CD4-positive, alpha-beta T cell treated with Interleukin-15 for 4 hours (primary cell): ENCODE results near the gene GRIN1.

ENCODE experiments used
- DNase-seq: peaks from one replicate; pipeline ENCODE4 v3.0.0-alpha.2; 2020; ENCODE audit warnings: low spot score

The GRIN1 gene

DNA sequence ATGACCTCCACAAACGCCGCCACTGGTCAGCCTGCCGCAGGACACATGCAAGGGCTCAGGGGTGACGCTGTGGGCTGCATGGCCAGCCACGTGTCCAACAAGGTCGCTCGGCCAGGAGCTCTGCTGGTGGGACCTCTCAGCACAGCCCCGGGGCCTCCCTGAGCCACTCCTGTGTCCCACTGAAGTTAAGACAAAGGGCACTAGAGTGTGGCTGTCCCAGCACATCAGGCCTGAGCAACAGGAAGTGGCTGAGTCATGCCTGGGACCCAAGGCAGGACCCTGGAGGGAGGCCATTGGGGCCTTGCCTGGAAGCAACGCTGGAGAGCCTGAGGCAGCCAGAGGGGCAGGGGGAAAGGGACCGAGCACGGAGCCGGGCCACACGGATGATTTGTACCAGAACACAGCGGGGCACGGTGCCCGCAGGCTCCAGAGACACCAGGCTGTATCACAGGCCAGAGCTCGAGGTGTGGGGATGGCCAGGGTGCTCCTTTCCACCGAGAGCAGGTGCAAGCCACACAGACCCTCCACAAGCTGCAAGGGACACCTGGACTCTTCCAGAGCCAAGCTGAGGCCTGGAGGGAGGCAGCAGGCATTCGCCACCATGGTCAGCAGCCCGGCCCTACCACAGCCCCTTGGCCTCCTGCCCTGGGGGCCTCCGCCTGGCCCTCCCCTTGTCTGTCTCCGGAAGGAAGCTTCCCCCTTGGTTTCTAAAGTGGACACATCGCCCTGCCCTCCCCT, 39.4 kb downstream of the GRIN1 start:
- no peak for DNase-seq

DNA sequence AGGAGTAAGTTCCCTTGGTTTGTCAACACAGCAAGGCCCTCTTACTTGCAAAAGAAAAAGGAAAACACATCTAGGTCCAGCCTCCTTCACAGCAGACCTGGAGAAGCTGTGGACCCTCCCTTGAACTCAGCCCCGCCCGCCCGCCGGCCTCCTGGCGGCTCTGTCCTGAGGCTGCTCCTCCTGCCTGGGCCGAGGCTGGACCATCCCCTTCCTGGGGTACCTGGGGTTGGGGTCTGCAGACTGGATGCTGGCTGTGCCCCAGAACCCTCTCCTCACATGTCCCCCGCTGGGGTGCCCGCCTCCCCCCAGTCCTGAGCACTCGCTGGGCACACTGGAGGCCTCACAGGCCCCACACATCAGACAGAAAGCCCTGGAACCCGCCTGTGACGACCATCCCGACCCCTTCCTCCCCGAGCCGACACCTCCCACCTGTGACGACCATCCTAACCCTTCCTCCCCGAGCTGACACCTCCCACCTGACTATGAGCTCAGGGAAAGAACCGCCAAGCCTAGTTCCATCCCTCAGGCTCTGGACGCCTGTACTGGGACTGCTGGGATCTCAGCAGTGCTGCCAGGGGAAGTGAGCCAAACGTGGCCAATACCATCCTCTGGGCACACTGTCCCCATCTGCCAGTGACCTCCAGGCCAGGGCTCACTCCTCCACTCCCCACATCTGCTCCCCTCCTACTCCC, 40.1 kb downstream of the GRIN1 start:
- no peak for DNase-seq

DNA sequence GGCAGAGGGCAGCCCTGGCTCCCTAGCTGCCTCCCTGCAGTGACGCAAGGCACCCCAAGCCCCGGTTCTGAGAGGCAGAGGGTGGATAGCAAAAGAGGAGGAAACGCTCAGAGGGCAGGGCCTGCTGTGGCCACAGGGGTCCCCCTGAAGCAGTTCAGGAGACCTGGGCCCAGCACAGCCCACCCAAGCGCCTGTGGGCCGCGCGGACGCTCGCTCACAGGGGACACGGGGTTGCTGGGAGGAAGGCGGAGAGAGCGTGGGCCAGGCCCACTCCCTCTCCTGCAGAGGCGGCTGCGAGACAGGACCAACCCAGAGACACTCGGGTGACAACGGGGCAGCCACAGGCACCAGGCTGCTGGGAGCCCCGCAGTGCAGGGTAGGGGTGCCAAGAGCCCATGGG, 40.8 kb downstream of the GRIN1 start:
- no peak for DNase-seq

DNA sequence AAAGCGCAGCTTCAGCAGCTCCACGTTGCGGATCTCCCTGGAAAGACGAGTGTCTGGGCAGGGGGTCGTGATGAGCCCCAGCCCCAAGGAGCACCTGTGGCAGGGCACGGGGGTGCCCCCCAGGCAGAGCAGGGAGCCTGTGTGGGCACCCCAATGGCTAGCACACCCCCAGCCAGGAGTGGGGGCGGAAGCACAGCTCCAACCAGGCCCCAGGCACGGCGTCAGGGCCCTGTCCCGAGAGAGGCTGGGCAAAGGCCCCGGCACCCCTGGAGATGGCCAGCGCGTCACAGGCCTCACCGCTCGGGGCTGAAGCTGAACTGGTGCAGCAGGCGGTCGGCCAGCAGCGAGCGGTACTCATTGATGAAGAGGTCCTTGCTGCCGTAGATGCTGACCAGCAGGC, 41.5 kb downstream of the GRIN1 start:
- DNase-seq = no peak

DNA sequence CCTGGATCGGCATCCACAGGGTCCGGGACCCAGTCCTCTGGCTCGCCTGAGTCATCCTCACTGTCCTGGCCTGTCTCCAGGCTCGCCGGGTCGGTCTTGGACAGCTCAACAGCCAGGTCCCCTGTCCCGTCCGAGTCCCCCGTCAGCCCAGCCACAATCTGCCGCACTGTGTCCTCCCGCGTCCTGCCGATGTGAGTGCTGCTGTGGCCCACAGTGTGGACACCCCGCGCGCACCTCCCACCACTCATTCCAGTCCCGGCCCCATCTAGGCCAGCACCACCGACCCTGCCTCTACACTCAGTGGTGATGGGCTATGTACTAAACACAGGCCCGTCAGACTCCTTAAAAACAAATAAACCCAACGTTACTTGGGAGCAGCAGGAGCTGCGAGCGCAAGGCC, 42.7 kb downstream of the GRIN1 start:
- no peak for DNase-seq

DNA sequence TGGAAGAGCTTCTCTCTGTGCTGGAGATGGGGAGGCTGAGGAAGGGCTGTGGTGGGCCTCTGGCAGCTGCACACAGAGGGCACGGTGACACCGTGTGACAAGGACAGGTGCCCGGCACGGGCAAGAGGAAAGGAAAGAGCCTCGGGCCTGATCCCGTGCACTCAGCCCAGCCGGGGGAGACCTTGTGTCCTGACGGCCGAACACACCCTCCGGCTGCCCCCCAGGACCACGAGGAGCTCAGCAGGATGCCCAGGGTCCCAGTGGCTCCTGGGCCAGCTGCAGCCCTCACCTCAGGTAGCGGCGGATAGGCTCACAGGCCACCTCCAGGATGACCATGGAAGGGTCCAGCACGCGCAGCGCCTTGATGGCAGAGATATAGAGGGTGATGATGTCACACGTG, 43.9 kb downstream of the GRIN1 start:
- no peak for DNase-seq

DNA sequence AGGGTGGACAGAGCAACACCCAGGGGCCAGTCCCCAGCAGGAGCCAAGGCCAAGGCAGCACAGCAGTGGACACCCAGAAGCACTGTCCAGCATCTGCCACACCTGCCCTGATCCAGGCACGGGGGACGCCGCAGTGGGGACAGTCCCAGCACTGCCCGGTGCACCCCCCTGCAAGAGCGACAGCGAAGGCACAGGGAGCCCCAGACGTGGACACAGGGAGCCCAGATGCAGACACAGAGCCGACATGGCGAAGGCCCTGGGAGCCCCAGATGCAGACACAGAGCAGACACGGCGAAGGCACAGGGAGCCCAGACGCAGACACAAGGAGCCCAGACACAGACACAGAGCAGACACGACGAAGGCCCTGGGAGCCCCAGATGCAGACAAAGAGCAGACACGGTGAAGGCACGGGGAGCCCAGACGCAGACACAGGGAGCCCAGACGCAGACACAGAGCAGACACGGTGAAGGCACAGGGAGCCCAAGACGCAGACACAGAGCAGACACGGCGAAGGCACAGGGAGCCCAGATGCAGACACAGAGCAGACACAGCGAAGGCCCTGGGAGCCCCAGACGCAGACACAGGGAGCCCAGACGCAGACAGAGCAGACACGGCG, 45.1 kb downstream of the GRIN1 start:
- no peak for DNase-seq

DNA sequence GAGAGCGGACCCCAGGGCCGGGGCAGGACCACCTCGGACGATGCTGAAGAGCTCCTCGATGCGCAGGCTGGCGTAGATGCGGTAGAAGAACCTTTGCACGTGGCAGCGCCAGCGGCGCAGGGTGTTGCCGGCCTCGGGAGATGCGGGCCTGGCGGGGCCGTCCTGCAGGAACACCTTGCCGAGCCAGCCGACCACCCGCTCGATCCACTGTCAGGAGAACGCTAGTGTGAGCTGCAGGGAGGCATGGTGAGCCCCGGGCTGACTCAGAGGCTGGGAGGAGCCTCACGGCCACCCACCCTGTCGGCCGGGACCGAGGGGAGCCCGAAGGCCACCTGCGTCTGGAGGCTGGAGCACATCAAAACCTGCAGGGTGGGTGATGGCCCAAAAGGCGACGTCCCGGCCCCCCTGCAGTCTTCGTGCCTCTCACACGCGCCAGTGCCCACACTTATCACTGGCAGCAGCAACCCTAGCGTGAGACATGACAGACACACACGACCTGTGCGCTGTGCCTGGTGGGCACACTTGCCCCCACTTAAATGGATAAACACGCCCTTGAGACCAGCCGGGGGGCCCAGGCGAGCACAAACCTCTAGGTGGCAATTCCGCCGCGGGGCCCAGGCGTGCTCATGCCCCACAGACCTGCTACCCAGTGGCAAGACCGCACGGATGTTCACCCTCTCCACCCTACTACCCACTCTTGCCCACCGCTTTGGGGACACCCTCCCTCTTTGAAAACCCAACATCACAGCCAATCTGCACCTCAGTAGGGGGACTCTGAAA, 46.1 kb downstream of the GRIN1 start:
- DNase-seq = no peak

DNA sequence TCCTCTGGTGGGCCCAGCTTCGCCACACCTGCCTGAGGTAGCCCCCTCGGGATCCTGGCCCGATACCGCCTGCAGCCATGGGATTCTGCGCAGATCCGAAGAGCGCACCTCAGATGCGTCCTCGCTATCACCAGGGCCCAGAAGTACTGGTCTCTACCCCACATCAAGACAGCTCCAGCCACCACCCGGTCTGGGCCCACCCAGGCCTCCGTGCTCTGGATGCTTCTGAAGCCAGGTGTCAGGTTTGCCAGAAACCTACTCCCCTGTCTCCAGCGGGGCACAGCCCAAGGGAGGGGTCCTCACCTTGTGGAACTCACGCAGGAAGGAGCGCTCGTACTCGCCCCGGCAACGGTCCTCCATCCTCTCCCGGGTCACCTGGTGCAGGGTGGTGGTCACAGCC, 47.0 kb downstream of the GRIN1 start:
- no peak for DNase-seq

DNA sequence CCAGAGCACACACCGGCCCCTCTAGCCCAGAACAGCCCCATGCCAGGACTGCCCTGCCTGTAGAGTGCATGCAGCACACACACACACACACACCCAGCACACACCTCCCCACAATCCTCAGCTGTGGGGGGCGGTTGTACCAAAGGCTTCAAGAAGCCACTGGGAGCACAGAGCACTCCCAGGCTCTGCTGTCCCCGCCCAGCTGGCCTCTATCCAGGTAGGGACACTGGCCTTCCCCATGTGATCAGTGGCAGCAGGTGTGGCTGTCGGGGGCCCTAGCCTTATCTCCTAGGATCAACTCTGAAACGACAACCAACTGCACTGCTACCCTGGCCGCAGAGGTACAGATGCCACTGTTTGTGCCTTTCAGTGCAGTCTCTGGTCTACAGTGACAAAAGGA, 47.4 kb downstream of the GRIN1 start:
- DNase-seq = no peak

DNA sequence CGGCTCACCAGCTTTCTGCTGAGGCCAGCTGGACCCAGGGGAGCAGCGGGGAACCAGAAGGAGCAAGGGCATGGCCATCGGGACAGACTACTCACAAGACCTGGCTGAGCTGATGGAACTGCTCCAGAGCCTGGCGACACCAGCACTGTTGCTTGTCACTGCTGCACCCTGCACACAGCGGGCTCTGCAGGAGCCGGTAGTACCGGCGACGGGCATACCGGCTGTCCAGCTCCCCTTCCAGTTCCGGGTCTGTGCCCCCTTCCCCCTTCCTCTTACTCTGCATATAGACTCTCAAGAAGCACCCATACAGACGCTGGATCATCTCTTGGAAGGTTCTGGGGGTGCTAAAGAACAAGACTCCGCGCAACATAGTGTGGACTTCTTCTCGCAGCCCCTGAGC, 48.4 kb downstream of the GRIN1 start:
- DNase-seq = no peak

DNA sequence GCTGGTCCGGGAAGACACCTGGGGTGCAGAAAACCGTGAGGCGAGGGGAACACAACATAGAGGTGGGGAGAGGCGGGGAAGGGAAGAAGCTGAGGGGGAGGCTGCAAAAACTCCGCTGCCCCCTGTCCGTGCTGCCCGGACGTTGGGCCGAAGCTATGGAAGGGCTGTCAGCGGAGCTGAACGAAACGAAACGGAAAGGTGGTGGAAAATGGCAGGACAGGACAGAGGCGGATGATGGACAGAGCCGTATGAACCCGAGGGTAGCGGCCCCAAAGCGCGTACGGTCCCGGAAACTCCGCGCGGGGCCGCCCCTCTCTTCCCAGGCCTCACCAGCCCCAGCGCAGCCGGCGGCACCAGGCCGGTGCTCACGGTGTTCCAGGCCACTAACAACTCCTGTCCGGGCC, 49.1 kb downstream of the GRIN1 start:
- no peak for DNase-seq

DNA sequence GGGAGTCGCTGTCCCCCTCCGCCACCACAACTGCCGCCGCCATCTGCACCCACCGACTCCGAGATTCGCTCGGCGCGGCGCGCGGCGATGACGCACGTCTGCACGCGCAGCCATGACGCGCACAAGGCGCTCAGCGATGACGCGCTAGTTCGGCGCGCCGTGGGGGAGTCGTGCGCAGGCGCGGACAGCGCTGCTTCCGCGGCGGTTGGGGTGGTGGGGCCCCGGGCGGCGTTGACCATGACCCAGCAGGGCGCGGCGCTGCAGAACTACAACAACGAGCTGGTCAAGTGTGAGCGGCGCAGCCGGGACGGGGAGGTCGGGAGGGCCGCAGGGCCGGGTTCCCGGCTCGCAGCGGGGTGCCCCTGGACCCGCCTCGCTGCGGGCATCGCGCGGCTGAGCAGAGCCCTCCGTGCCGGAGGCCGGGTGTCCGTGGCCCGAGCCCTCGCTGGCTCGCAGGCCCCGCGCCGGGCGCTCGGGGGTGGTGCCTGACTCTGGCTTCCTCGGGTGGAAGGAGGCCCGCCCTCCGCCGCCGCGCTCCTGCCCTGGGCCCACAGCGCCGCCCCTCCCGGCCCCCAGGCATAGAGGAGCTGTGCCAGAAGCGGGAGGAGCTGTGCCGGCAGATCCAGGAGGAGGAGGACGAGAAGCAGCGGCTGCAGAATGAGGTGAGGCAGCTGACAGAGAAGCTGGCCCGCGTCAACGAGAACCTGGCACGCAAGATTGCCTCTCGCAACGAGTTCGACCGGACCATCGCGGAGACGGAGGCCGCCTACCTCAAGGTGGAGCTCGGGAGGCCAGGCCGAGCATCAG, 49.7 kb downstream of the GRIN1 start, which contains the start of the genes ANAPC2 and SSNA1:
ANAPC2 (minus strand) TSS at position 71 of the 807 bp plus-strand sequence; CDS start at position 43, 28 bp downstream.
SSNA1 (plus strand) TSS at position 187 of the 807 bp plus-strand sequence; CDS start at position 238, 51 bp downstream.
- DNase-seq = peak; percentile 92

DNA sequence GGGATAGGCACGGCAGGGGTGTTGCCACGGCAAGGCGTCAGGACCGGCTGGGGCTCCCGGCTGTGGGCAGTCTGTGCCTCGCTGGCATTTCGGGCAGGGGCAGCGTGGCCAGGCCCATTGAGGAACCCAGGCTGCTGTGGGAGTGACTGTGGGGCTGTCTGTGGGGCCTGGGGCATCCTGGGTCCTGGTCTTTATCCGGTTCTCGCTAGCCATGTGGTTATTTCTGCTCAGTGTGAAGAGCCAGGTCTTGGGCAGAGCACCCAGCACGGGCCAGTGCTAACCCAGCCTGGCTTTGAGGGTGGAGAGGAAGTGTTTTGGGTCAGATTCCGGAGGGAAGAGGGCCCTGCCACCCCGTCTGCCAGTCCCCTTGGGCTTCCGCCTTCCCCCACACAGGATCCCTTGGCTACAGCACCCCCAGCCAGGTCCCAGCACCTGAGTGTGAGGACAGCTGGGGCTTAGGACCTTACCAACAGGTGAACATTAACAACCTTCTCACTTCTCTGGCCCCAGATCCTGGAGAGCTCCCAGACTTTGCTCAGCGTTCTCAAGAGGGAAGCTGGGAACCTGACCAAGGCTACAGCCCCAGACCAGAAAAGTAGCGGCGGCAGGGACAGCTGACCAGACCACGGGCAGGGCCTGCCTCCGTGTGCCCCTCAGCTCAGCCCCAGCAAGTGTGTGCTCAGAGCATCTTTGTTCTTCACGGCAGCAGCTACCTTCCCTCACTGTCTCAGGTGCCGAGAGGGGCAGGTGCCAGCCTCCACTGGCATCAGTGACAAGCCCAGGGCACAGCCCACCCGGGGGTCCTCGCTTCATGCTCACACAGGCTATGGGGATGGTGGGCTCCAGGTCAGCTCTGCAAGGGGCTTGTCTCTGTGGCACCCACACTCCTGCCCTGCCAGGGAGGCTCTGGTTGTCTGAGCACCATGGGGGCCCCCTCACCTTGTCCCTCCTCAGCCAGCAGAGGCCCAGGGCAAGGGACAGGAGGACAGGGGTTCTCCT, 50.6 kb downstream of the GRIN1 start:
- no peak for DNase-seq

DNA sequence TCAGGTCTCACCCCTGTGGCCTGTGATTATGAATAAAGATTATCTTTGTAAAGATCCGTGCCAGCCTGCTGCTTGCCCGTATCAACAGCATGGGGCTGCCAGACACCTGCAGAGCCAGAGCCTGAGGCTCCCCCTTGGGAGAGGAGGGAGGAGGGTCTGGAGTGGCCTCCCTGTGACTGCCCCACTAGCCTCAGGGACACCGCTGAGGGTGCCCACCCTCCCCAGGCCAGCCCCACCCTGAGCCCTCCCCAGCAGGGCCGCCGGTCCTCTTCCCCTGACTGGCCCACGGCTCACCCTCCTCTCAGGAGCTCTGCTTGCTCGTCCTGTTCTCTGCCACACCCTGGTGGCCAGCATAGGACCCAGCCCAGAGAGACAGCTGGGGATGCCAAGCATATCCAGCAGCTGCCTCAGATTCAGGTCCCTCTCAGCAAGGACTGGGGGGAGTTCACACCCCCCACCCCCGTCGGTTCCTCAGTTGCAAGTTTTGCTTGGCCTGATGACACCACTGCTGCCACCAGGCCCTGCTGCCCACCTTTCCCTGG, 51.4 kb downstream of the GRIN1 start:
- DNase-seq = no peak

DNA sequence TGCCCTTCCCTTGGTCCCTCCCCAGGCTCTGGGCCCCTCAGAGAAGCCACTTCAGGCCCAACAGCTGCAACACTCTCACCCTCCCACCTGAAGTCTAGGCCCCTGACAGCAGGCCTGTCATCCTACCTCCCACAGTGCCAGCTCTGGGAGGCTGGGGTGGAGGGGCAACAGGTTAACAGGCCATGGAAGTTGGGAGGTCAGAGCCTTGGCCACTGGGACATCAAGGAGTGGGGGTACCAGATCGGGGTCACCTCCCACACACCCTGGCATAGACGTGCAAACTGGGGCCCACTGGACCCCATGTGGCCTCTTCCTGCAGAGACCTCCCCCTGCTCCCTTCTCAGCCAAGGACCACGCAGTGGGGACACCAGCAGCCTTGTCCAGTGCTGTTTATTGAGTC, 52.3 kb downstream of the GRIN1 start:
- DNase-seq = no peak

DNA sequence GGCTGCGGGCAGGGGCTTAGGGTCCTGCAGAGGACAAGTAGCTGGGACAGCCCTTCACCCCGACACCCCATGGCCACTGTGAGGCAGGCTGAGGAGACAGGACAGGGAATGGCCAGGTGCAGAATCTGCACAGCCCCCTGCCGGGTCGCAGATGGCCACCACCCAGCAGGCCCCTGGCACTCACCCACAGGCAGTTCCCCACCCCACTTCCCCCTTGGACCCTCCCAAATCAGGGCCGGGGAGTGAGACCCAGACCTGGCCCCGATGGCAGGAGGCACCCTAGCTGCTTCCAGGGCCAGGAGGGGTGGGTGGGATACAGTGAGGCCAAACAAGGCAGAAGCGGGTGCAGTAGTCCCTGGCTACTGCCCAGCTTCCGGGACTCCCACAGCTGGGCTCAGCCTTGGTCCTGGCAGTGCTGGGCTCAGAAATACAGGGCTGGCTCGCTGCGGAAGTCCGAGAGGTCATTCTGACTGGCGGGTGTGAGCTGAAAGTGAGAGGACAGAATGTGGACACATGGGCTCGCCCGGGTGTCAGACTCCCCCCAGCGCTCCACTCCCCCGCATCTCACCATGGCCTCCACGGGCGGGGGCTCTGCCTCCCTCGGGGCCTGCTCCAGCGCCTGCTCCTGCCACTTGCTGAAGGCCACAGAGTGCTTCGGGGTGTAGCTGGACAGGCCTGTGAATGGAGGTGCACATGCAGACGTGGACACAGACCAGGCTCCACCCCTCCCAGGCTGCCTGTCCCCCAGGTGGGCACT, 52.9 kb downstream of the GRIN1 start:
- no peak for DNase-seq

DNA sequence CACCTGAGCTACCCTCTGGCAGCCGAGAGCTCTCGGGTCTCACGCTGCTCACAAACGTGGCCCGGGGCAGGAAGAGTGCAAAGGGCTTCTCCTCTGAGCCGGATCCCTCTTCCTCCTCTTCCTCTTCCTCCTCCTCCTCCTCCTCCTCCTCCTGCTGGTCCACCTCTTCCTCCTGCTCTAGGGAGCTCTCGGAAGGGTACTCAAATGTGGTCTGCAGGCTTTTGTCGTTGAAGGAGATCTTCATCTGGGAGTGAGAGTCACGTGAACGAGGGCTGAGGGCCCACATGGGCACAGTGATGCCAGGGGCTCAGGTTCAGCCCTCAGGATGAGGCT, 53.5 kb downstream of the GRIN1 start:
- no peak for DNase-seq

DNA sequence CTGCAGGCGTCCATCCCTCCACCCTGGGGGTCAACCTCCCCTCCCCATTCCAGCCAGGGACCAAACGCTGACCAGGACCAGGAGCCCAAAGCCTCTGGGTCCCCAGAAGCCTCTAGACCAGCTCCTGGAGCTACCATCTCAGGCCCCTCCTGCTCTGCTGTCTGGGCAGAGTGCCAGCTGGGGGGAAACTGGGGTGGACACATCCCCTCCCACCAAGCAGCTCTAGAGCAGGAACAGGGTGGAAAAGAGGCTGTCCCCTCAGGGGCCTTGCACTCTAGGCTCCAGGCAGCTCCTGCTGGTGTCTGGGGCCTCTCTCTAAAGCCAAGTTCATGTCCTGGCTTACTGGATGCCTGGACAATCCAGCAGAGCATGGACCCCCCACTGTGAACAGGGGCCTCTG, 53.9 kb downstream of the GRIN1 start:
- no peak for DNase-seq
